Stimulated activated CD4-positive, alpha-beta T cell treated with anti-CD3 and anti-CD28 coated beads, TNF-alpha, amount 100 ng/mL, for 24 hours (primary cell): ENCODE data around the gene KRTAP22-1.

Source experiments
- DNase-seq, 3 experiments: peaks; one replicate each; pipeline ENCODE4 v3.0.0-alpha.2; 2020; ENCODE audit warnings: low read depth in 3 of 3

Gene KRTAP22-1

GRCh38 chr21:30600787-30601186 is at the start of gene KRTAP22-1:
Gene KRTAP22-1 (plus strand): TSS chr21:30601087.
- DNase-seq, result no peak

GRCh38 chr21:30552782-30553181 is 48.1 kb upstream of the KRTAP22-1 start:
- DNase-seq, result no peak

- DNase-seq, result no peak
Measured at GRCh38 chr21:30555095-30555494, 45.8 kb upstream of the KRTAP22-1 start.

- DNase-seq, result no peak
Measured at GRCh38 chr21:30561264-30561895, 39.5 kb upstream of the KRTAP22-1 start, which contains the start of gene KRTAP19-7. Gene KRTAP19-7 (minus strand): TSS chr21:30561314. CDS start chr21:30561289, 25 bp downstream.

- DNase-seq, result no peak
Measured at GRCh38 chr21:30561957-30562356, 38.9 kb upstream of the KRTAP22-1 start.

GRCh38 chr21:30563072-30563471 is 37.8 kb upstream of the KRTAP22-1 start:
- no peak for DNase-seq

- no peak for DNase-seq
Measured at GRCh38 chr21:30563630-30564029, 37.3 kb upstream of the KRTAP22-1 start.

GRCh38 chr21:30567617-30568016 is 33.3 kb upstream of the KRTAP22-1 start:
- no peak for DNase-seq

GRCh38 chr21:30577766-30578165 is 23.1 kb upstream of the KRTAP22-1 start:
- DNase-seq, result no peak

GRCh38 chr21:30579346-30579745 is 21.5 kb upstream of the KRTAP22-1 start:
- DNase-seq, result no peak

- DNase-seq, result no peak
Measured at GRCh38 chr21:30580132-30580531, 20.8 kb upstream of the KRTAP22-1 start.

- DNase-seq, result no peak
Measured at GRCh38 chr21:30582870-30583269, 18.0 kb upstream of the KRTAP22-1 start.

- no peak for DNase-seq
Measured at GRCh38 chr21:30590297-30590696, 10.6 kb upstream of the KRTAP22-1 start, which contains the start of gene KRTAP22-2. Gene KRTAP22-2 (minus strand): TSS chr21:30590397.

- no peak for DNase-seq
Measured at GRCh38 chr21:30592140-30592539, 8.7 kb upstream of the KRTAP22-1 start, which contains the start of gene KRTAP6-3. Gene KRTAP6-3 (plus strand): TSS chr21:30592440. CDS start chr21:30592446, 6 bp downstream.

- DNase-seq, result no peak
Measured at GRCh38 chr21:30598802-30599201, 2.1 kb upstream of the KRTAP22-1 start, which contains the start of gene KRTAP6-2. Gene KRTAP6-2 (minus strand): TSS chr21:30598902. CDS start chr21:30598874, 28 bp downstream.

GRCh38 chr21:30605968-30606367 is 5.1 kb downstream of the KRTAP22-1 start:
- no peak for DNase-seq

- DNase-seq, result no peak
Measured at GRCh38 chr21:30612132-30612531, 11.2 kb downstream of the KRTAP22-1 start.

- no peak for DNase-seq
Measured at GRCh38 chr21:30613836-30614235, 12.9 kb downstream of the KRTAP22-1 start, which contains the start of gene KRTAP6-1. Gene KRTAP6-1 (minus strand): TSS chr21:30613930. CDS start chr21:30613904, 26 bp downstream.

- no peak for DNase-seq
Measured at GRCh38 chr21:30615199-30615598, 14.3 kb downstream of the KRTAP22-1 start.

- no peak for DNase-seq
Measured at GRCh38 chr21:30616125-30616524, 15.2 kb downstream of the KRTAP22-1 start, which contains the start of gene KRTAP20-1. Gene KRTAP20-1 (plus strand): TSS chr21:30616425. CDS start chr21:30616455, 30 bp downstream.

GRCh38 chr21:30620080-30620479 is 19.2 kb downstream of the KRTAP22-1 start:
- no peak for DNase-seq

- DNase-seq, result no peak
Measured at GRCh38 chr21:30620522-30620921, 19.6 kb downstream of the KRTAP22-1 start, which contains the start of gene KRTAP20-4. Gene KRTAP20-4 (plus strand): TSS chr21:30620627.

- no peak for DNase-seq
Measured at GRCh38 chr21:30623362-30623761, 22.5 kb downstream of the KRTAP22-1 start.
